C4-2B (cell line): ENCODE measurements around the gene DCLK2.

Source experiments
- H3K27ac ChIP-seq: fragments of 450-650 bp; 2 replicates; pipeline ENCODE4 v1.5.1; 2017
- ZFX ChIP-seq: fragments of 450-650 bp; IDR thresholded peaks from 2 replicates; pipeline ENCODE4 v1.6.1; 2017
- TF ChIP-seq, protein P1 (sequence below): fragments of 450-650 bp; conservative IDR thresholded peaks from 2 replicates; pipeline ENCODE4 v1.5.1; 2017; ENCODE audit warnings: mild to moderate bottlenecking

The DCLK2 gene

DNA sequence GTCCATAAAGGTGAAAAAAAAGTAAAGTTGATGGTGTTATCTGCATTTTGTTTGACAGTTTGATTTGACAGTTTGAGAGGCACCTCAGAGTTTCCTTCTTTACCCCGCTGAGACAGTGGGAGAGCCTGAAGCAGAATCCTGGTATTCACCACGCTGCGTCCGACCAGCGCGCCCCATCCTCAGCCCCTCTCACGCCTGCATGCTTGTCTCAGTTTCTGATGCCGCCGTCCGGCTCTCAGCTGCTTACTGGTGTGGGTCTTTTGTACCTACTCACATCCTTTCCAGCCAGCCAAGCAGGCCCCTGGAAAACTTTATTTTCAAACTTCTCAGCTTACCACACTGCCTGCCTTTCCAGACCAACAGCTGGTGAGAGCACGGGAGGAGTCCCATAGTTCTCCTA lies 175.2 kb downstream of the DCLK2 start:
- no peak for TF ChIP-seq ZFX
- TF ChIP-seq, protein P1, sequence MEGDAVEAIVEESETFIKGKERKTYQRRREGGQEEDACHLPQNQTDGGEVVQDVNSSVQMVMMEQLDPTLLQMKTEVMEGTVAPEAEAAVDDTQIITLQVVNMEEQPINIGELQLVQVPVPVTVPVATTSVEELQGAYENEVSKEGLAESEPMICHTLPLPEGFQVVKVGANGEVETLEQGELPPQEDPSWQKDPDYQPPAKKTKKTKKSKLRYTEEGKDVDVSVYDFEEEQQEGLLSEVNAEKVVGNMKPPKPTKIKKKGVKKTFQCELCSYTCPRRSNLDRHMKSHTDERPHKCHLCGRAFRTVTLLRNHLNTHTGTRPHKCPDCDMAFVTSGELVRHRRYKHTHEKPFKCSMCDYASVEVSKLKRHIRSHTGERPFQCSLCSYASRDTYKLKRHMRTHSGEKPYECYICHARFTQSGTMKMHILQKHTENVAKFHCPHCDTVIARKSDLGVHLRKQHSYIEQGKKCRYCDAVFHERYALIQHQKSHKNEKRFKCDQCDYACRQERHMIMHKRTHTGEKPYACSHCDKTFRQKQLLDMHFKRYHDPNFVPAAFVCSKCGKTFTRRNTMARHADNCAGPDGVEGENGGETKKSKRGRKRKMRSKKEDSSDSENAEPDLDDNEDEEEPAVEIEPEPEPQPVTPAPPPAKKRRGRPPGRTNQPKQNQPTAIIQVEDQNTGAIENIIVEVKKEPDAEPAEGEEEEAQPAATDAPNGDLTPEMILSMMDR, result no peak
- H3K27ac ChIP-seq, result no peak overlapping the region

DNA sequence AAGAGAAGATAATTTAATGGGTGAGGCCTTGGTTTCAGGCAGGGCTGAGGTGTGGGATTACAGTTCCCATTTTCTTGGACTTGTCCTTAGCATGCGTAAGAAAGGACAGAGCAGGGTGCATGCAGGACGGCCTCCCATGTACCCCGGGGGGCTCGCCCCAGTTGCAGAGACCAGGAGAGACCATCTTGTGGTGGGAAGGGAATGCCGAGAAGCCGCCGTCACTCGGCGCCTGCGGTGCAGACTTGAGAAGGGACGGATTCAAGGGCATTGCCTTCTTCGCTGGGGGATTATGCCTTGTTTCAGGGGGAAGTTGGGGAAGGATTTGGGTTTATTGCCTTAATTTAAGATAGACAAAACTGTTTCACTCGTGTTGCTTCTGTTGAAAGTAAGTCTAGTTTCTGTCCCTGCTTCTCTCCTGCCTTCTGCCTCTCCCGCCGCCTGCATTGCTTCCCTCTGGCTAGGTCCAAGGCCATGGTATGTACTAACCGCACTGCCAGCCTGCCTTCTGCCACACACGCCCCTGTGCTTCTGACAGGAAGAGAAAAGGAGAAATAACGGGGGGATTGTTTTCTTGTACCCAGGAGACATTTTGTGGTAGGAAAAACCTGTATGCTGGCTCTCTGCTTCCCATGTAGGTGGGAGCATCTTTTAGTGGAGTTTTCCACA lies 175.9 kb downstream of the DCLK2 start:
- H3K27ac ChIP-seq, result no peak overlapping the region
- TF ChIP-seq ZFX, result no peak
- TF ChIP-seq, protein P1, result no peak

DNA sequence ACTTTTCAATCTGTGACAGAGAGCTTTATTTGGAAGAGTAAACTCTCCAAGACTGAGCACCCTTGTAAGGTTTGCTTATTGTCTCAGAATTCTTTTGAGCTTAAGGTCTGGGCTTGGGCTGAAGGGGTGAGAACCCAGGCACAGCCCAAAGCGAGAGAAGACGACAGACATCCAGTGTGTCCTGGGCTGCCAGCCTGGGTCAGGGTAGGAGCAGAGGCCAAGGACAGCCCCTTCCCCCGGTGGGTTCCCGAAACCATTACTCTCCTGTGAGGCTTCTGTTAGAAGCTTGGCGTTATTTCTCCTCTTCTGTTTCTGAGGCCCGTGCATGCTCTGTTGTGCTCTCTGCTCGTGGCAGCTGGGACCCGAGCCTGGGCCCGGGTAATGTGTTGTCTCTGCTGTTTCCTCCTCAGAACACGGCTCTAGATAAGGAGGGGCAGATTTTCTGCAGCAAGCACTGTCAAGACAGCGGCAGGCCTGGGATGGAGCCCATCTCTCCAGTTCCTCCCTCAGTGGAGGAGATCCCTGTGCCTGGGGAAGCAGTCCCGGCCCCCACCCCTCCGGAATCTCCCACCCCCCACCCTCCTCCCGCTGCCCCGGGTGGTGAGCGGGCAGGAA lies 177.5 kb downstream of the DCLK2 start:
- TF ChIP-seq, protein P1, result no peak
- no peak for TF ChIP-seq ZFX
- H3K27ac ChIP-seq, result no peak overlapping the region

DNA sequence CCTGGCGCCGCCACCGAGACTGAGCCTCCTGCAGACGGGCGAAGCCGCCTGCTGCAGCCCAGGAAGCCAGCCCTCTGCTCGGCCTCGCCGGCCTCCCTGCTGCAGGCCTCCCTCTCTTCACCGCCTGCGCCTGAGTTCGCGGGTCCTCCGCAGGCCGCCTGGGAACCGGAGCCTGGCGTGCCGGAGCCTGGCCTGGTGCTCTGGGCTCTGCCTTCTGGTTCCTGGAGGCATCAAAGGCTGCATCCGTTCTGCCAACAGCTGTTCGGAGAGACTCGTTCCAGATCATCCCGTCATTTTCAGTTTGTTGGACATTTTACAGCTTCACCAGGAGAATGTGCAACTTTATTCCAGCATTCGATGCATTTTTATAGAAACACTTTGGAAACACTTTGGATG lies 178.0 kb downstream of the DCLK2 start:
- TF ChIP-seq ZFX, result no peak
- TF ChIP-seq, protein P1, result no peak
- no peak overlapping the region for H3K27ac ChIP-seq

- TF ChIP-seq, protein P1, result no peak
- no peak for TF ChIP-seq ZFX
- no peak overlapping the region for H3K27ac ChIP-seq
These were observed 178.8 kb downstream of the DCLK2 start for GRCh38 chr4:150256841-150257730.

GRCh38 chr4:150258569-150258968 lies 180.3 kb downstream of the DCLK2 start:
- no peak overlapping the region for H3K27ac ChIP-seq
- TF ChIP-seq, protein P1, result no peak
- TF ChIP-seq ZFX, result no peak
